Measurements from ENCODE around the gene ITIH5. TPM values are rescaled to one million over a fixed set of nuclear protein-coding genes. Genes with fewer than 3 reads are reported as not detected.

ITIH5 gene
- total and polyA plus RNA-seq, 8 donors = 4.0 to 28.6 (median 14.6) TPM

DNA sequence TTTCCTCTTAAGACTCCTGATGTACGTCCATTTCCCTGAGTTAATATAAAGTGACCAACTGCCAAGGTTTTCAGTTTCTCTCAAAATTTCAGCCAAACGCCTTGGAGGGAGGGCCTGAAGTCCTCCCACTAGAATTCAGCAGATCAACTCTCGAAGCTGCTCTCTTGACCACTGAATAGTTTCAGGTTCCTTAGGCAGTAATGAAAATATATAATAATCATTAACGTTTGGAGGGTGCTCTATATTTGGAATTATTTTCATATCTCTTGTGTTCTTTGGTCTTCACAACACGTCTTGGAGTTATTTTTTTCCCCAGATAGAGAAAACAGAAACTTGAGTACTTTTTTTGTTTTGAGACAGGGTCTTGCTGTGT is 132.3 kb downstream of the ITIH5 start:
- Histone ChIP-seq H3K9me3 (peaks cover 0 to 10% (median 4%) of the 10 kb centered on the region in 4 donors), H3K27me3 (peaks cover 0 to 29% (median 0%) of the 10 kb centered on the region in 3 donors), H3K27ac (no peak overlapping the region), H3K36me3 (no peaks in the 10 kb centered on the region), H3K4me1 (no peaks in the 10 kb centered on the region), H3K4me3 (no peak overlapping the region)
- 65 to 81% (median 79%) methylated on average over 5 of the region's 5 CpGs for WGBS, 5 donors
- no peak for DNase-seq
- intact Hi-C loops (cut with DNase I; ENCODE audit: low total_unique reads) = no loop called here
- TF ChIP-seq CTCF (IDR thresholded peaks at IDR 0.05) (no peak), POLR2A (IDR thresholded peaks at IDR 0.05) (no peak), EP300 (IDR thresholded peaks at IDR 0.05) (no peak), POLR2AphosphoS5 (IDR thresholded peaks at IDR 0.05) (no peak)

GRCh38 chr10:7533657-7534479 is 132.9 kb downstream of the ITIH5 start:
- Histone ChIP-seq H3K27me3 (peaks cover 0 to 30% (median 0%) of the 10 kb centered on the region in 3 donors), H3K4me1 (no peaks in the 10 kb centered on the region), H3K36me3 (no peaks in the 10 kb centered on the region), H3K9me3 (peaks cover 0 to 8% (median 4%) of the 10 kb centered on the region in 4 donors), H3K4me3 (no peak overlapping the region), H3K27ac (no peak overlapping the region)
- WGBS, 5 donors = 83 to 88% (median 85%) methylated on average over 7 of the region's 7 CpGs
- DNase-seq = no peak
- no peak for TF ChIP-seq POLR2A (IDR thresholded peaks at IDR 0.05)
- no peak for TF ChIP-seq CTCF (IDR thresholded peaks at IDR 0.05)
- no peak for TF ChIP-seq EP300 (IDR thresholded peaks at IDR 0.05)
- intact Hi-C loops (cut with DNase I; ENCODE audit: low total_unique reads) = no loop called here

GRCh38 chr10:7532723-7533498 is 133.9 kb downstream of the ITIH5 start:
- no peak for DNase-seq
- TF ChIP-seq EP300 (IDR thresholded peaks at IDR 0.05) (no peak), POLR2AphosphoS5 (IDR thresholded peaks at IDR 0.05) (no peak), POLR2A (IDR thresholded peaks at IDR 0.05) (no peak), CTCF (IDR thresholded peaks at IDR 0.05) (no peak)
- 48 to 74% (median 58%) methylated on average over 20 to 23 of the region's 23 CpGs for WGBS, 5 donors
- H3K27ac ChIP-seq = no peak overlapping the region
- H3K4me1 ChIP-seq = no peaks in the 10 kb centered on the region
- peaks cover 0 to 37% (median 0%) of the 10 kb centered on the region in 3 donors for H3K27me3 ChIP-seq
- H3K9me3 ChIP-seq = peaks cover 0 to 1% (median 0%) of the 10 kb centered on the region in 4 donors
- H3K36me3 ChIP-seq = no peaks in the 10 kb centered on the region
- no peak overlapping the region for H3K4me3 ChIP-seq
- intact Hi-C loops (cut with DNase I; ENCODE audit: low total_unique reads) = no loop called here

- intact Hi-C loops (cut with DNase I; ENCODE audit: low total_unique reads) = loop anchor here (10.0 kb wide), 1 partner anchor 1775 kb away; no protein-coding TSS in a partner anchor
- Histone ChIP-seq H3K27ac (no peak overlapping the region), H3K36me3 (no peaks in the 10 kb centered on the region), H3K9me3 (no peaks in the 10 kb centered on the region), H3K4me3 (no peak overlapping the region), H3K27me3 (peaks cover 0 to 47% (median 5%) of the 10 kb centered on the region in 3 donors), H3K4me1 (no peaks in the 10 kb centered on the region)
- peak in 1 of 7 experiments; percentile 13 for TF ChIP-seq CTCF (IDR thresholded peaks at IDR 0.05)
- no peak for TF ChIP-seq EP300 (IDR thresholded peaks at IDR 0.05)
- TF ChIP-seq POLR2AphosphoS5 (IDR thresholded peaks at IDR 0.05) = no peak
- TF ChIP-seq POLR2A (IDR thresholded peaks at IDR 0.05) = no peak
- 28 to 38% (median 28%) methylated on average over 7 of the region's 7 CpGs for WGBS, 5 donors
- no peak for DNase-seq
Measured at GRCh38 chr10:7529638-7530037, 137.1 kb downstream of the ITIH5 start.
